SIG-M5 treated with dmso at 0.1 percent for 504 hours (cell line): Measurements from ENCODE around the gene IGLL5.
A peak's percentile ranks its signal among the peaks of the same experiment; 100 is the strongest.

ENCODE experiments used
- DNase-seq: peaks from one replicate; lab custom pipeline; 2025; ENCODE audit not compliant: unreplicated experiment; lab: John Stamatoyannopoulos, UW

The IGLL5 gene

DNA sequence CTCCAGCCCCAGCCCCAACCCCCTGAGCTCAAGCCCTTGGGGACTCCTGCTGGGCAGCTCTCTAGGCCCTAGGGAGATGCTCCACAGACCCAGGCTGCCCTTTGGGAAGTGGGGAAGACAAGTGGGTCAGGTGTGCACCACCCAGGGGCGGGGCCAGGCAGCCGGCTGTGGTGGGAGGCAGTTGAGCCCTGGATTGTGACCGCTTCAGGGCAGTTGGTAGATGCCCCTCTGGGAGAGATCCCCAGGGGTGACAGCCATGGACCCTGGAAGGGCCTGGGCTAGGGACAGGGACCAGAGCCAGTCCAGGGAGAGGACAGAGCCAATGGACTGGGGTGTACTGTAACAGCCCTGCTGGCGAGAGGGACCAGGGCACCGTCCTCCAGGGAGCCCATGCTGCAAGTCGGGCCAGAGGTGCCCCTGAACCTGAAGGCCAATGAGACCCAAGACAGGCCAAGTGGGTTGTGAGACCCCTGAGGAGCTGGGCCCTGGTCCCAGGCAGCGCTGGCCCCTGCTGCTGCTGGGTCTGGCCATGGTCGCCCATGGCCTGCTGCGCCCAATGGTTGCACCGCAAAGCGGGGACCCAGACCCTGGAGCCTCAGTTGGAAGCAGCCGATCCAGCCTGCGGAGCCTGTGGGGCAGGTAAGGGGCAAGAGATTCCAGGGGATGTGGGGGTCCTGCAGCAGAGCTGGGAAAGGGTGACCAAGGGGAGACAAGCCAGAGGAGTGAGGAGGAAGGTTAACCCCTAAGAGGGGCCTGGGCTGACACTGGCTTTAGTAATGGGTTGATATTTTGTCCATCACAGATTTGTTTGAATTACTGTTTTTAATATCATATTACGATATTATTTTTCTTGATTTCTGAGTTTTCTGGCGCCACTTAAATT is at the start of gene IGLL5:
TSS of gene IGLL5 (plus strand) at position 196 of the 883 bp plus-strand sequence. CDS start at position 434, 238 bp downstream.
- no peak for DNase-seq

DNA sequence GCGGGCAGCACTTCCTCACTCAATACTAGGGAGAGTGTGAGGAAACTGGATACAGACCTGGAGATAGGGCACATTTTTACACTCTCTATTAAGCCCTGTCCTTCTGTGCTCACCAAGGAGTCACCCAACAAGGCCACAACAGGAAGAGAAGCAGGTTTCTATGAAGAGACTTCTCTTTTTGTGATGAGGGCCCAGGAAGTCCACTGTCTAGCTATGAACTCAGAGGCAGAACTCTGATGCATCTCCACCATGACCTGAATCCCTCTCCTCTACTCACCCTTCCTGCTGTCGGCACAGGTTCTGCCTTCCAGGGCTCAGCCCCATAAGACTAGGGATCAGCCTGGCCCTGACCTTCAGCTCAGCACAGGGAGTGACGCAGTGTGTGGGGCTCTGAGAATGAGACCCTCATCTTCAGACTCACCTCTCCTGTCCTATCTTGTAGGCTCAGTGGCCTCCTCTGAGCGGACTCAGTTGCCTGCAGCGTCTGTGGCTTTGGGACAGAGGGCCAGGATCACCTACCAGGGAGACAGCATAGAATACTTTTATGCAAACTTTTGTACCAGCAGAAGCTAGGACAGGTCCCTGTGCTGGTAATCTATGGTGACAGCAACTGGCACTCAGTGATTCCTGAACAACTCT is 49.3 kb upstream of the IGLL5 start:
- peak; percentile 42 for DNase-seq

DNA sequence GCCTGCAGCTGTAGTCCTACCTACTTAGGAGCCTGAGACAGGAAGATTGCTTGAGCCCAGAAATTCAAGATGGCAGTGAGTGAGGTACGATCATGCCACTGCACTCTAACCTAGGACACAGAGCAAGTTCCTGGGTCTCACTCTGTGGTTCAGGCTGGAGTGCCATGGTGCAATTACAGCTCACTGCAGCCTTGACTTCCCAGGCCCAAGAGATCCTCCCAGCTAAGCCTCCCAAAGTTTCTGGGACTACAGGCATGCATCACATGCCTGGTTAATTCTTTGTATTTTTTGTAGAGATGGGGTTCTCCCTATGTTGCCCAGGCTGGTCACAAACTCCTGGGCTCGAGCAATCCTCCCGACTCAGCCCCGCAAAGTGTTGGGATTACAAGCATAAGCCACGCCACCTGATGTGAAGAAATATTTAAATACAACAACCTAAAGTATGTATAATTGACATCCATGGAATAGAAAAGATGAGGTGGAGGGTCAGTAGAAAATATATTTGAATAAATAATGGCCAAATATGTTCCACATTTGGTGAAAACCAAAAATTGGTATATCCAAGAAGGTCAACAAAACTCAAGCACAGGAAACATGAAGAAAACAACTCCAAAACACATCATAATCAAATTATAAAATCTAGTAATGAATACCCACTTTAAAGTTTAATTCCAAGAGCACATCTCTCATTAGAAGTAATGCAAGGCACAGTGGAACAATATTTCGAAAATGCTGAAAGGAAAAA is 47.9 kb upstream of the IGLL5 start:
- DNase-seq, result no peak

DNA sequence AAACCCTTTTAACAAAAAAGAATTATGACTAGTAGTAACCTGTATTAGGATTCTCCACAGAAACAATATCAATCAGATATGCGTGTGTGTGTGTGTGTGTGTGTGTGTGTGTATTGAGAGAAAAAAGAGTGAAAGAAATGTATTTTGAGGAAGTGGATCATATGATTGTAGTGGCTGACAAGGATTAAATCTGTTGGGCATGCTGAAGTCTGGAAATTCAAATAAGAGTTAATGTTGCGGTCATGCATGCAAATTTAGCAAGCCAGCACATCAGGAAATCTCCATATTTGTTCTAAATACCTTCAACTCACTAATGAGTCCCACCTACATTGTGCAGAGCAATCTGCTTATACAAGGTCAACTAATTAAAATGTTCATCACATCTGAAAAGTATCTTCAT is 46.8 kb upstream of the IGLL5 start:
- DNase-seq, result no peak

- DNase-seq, result no peak
Observed at GRCh38 chr22:22841598-22841997, 46.0 kb upstream of the IGLL5 start.

GRCh38 chr22:22842085-22842484 is 45.5 kb upstream of the IGLL5 start:
- no peak for DNase-seq

GRCh38 chr22:22843848-22844247 is 43.8 kb upstream of the IGLL5 start:
- no peak for DNase-seq

GRCh38 chr22:22847241-22847640 is 40.4 kb upstream of the IGLL5 start:
- DNase-seq, result no peak

GRCh38 chr22:22848364-22848866 is 39.2 kb upstream of the IGLL5 start:
- DNase-seq, result peak; percentile 19

DNA sequence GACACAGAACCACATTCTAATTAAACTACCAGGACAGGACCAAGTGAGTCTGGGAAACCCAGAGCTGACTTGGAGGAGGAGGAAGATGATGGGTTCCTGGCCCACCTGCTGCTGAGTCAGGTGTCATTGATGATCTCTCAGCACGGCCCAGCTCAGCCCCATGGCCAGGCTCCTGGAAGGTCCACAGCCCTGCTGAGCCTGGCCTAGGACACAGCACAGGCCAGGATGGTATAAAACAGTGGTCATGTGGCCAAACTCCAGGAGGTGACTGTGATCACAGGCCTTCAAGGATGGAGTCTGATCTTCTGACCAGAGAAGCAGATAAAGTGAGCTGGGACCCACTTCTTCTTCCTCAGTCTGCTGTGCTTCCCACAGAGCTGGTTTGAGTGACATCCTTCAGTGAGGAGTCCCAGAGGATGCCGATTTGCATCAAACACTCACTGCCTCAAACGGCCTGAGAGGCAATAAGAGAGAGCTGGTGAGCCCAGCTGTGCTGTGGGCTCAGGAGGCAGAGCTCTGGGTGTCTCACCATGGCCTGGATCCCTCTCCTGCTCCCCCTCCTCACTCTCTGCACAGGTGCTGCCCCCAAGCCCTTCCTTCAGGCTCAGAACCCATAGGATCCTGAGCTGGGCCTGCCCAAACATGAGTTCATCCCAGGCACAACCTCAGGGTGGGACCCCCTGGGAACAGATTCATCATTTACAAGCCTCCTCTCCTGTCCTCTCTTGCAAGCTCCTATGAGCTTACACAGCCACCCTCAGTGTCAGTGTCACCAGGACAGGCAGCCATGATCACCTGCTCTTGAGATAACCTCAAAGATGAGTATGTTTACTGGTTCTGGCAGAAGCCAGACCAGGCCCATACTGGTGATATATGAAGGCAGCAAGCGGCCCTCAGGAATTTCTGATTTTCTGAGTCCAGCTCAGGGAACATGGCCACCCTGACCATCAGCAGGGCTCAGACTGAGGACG is 37.7 kb upstream of the IGLL5 start:
- no peak for DNase-seq

GRCh38 chr22:22851969-22852368 is 35.6 kb upstream of the IGLL5 start:
- no peak for DNase-seq

DNA sequence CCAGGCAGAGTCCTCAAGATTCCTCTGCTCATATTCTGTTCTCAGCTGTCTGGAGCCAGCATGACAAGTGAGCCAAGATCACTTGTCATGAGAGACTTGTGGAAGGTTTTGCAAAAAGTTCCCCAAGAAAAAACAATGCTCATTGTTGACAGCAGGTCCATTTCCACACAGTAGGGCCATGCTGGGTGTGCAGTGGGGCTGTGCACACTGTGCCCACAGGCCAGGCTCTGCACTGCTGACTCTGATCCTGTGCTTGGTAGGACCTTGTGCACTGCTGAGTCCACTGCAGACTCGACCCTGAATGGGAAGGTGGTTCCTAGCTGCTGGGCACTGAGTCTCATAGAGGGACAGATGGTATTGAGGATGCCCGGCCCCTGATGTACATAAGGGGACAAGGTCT is 33.9 kb upstream of the IGLL5 start:
- DNase-seq, result no peak

DNA sequence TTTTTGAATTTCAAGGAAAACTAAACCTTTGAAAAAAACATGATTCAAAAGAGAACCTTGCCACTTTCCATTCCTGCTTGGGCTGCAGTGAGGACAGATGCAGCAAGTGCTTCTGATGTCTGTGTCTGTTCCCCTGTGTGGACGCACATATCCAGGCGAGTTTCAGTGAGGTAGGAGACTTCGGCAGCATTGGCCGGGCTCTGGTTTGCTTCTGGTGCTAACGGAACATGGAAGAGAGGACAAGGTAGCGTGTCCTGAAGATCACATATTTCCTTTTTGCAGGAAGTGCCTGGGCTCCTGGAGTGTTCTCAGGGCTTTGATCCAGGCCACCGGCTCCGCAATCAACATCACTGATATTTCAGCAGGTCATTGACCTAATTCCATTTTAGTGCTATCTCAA is 33.1 kb upstream of the IGLL5 start:
- DNase-seq, result no peak

DNA sequence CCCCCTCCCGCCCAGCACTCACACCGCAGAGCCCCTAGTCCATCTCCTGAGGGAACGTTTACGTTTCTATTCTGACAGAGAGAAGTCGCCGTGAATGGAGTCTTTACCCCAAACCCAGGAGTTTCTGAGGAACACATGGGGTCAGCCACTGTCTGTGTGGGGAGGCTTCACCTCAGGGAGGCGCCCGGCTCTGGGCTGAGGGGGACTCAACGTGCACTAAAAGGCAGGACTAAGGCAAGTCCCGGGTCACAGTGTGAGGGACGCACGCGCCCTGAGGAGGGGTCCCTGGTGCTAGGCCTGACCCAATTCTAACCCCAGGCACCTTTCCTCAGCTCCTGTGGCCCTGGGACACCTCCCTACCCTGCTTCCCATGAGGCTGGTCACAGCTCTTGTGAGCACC is 32.5 kb upstream of the IGLL5 start:
- DNase-seq, result no peak

- DNase-seq, result no peak
Observed at GRCh38 chr22:22855617-22856308, 31.9 kb upstream of the IGLL5 start.

- DNase-seq, result no peak
Observed at GRCh38 chr22:22856364-22856763, 31.3 kb upstream of the IGLL5 start.

- no peak for DNase-seq
Observed at GRCh38 chr22:22856885-22857606, 30.6 kb upstream of the IGLL5 start.

GRCh38 chr22:22857607-22858558 is 29.7 kb upstream of the IGLL5 start:
- DNase-seq, result no peak
